ENCODE data around the gene SLX1B.
"Not testable (repeated sequence)": the region's sequence is repeated elsewhere in the genome, so short reads cannot be mapped to it uniquely, and the experiment has no call there.

SLX1B gene

GRCh38 chr16:29454269-29454668 lies at the start of gene SLX1B, which contains the start of gene BOLA2:
SLX1B (plus strand) TSS chr16:29454533.
BOLA2 (minus strand) TSS chr16:29454351; CDS start chr16:29454253, 98 bp downstream.
- not testable (repeated sequence) for DNase-seq (ENCODE audit: low read depth)

GRCh38 chr16:29405249-29405648 lies 49.1 kb upstream of the SLX1B start:
- DNase-seq (ENCODE audit: low read depth) = peak; percentile 8

GRCh38 chr16:29423587-29423986 lies 30.7 kb upstream of the SLX1B start:
- DNase-seq (ENCODE audit: low read depth) = not testable (repeated sequence)

GRCh38 chr16:29425390-29425789 lies 28.9 kb upstream of the SLX1B start:
- DNase-seq (ENCODE audit: low read depth) = not testable (repeated sequence)

- DNase-seq (ENCODE audit: low read depth) = not testable (repeated sequence)
These were observed 579 bp upstream of the SLX1B start for GRCh38 chr16:29453754-29454153.

- not testable (repeated sequence) for DNase-seq (ENCODE audit: low read depth)
These were observed 495 bp downstream of the SLX1B start for GRCh38 chr16:29454828-29455227.

- DNase-seq (ENCODE audit: low read depth) = not testable (repeated sequence)
These were observed 3.3 kb downstream of the SLX1B start for GRCh38 chr16:29457660-29458059.

GRCh38 chr16:29459706-29460646 lies 5.6 kb downstream of the SLX1B start, which contains the start of gene SULT1A4:
SULT1A4 (plus strand) TSS chr16:29459913; CDS start chr16:29461386, 1,473 bp downstream.
- not testable (repeated sequence) for DNase-seq (ENCODE audit: low read depth)

GRCh38 chr16:29460647-29461030 lies 6.3 kb downstream of the SLX1B start:
- DNase-seq (ENCODE audit: low read depth) = not testable (repeated sequence)

- not testable (repeated sequence) for DNase-seq (ENCODE audit: low read depth)
These were observed 11.9 kb downstream of the SLX1B start for GRCh38 chr16:29465985-29466824.

GRCh38 chr16:29466904-29467303 lies 12.6 kb downstream of the SLX1B start:
- DNase-seq (ENCODE audit: low read depth) = not testable (repeated sequence)

- DNase-seq (ENCODE audit: low read depth) = not testable (repeated sequence)
These were observed 13.5 kb downstream of the SLX1B start for GRCh38 chr16:29467654-29468366.

- DNase-seq (ENCODE audit: low read depth) = not testable (repeated sequence)
These were observed 15.3 kb downstream of the SLX1B start for GRCh38 chr16:29469660-29470059.

GRCh38 chr16:29472065-29472464 lies 17.7 kb downstream of the SLX1B start:
- DNase-seq (ENCODE audit: low read depth) = not testable (repeated sequence)

GRCh38 chr16:29482276-29482675 lies 27.9 kb downstream of the SLX1B start:
- DNase-seq (ENCODE audit: low read depth) = not testable (repeated sequence)

GRCh38 chr16:29506308-29506707 lies 52.0 kb downstream of the SLX1B start, which contains the start of gene NPIPB12:
NPIPB12 (minus strand) TSS chr16:29506408.
- DNase-seq (ENCODE audit: low read depth) = not testable (repeated sequence)

All from ELR (cell line).